Right atrium auricular region (tissue), 2 donors: ENCODE results near the gene JAG2. TPM values are rescaled to one million over a fixed set of nuclear protein-coding genes. Genes with fewer than 3 reads are reported as not detected.

ENCODE experiments used
- DNase-seq: peaks from one replicate; pipeline ENCODE4 v3.0.0-alpha.2; 2019; ENCODE audit warnings: low spot score
- H3K27ac ChIP-seq, 2 donors: fragments of 200-600 bp; sonication (generic); 1 replicate in 1 of 2; 2 replicates in 1 of 2; pipeline ENCODE4 v1.5.1; 2016 to 2019
- H3K27me3 ChIP-seq, 2 donors: fragments of 200-600 bp; sonication (generic); one replicate each; pipeline versions ENCODE4 v1.5.1 to v1.6.0; 2017 to 2019
- H3K36me3 ChIP-seq: fragments of 200-600 bp; sonication (generic); one replicate; pipeline ENCODE4 v1.5.1; 2016
- H3K4me1 ChIP-seq, 2 donors: fragments of 200-600 bp; sonication (generic); one replicate each; pipeline versions ENCODE4 v1.5.1 to v1.6.0; 2017 to 2019
- H3K4me3 ChIP-seq, 2 donors: fragments of 200-600 bp; sonication (generic); 1 replicate in 1 of 2; 2 replicates in 1 of 2; pipeline ENCODE4 v1.5.1; 2017 to 2019; ENCODE audit warnings: mild to moderate bottlenecking in 1 of 2, moderate library complexity in 1 of 2
- H3K9me3 ChIP-seq, 2 donors: fragments of 200-600 bp; sonication (generic); one replicate each; pipeline ENCODE4 v1.5.1; 2019
- CTCF ChIP-seq, 2 donors: fragments of 200-600 bp; sonication (generic); IDR thresholded peaks; one replicate each; pipeline ENCODE4 v1.5.1; 2019; ENCODE audit warnings: antibody characterized with exemption in 2 of 2
- total RNA-seq, 2 donors: library from RNA; depleted of rRNA; stranded (reverse); fragments of >200 nt; gene quantifications; one replicate each; pipeline ENCODE4 v1.1.0, GENCODE V29; 2016

The JAG2 gene
- total RNA-seq, 2 donors from 2014 or later, result 14.5 to 17.3 TPM

- no peak for TF ChIP-seq CTCF (IDR thresholded peaks at IDR 0.05)
- Histone ChIP-seq H3K36me3 (no peaks in the 10 kb centered on the region), H3K9me3 (no peaks in the 10 kb centered on the region), H3K4me3 (no peak overlapping the region), H3K27me3 (no peaks in the 10 kb centered on the region), H3K4me1 (peaks cover 0 to 24% of the 10 kb centered on the region in 2 donors), H3K27ac (no peak overlapping the region)
- no peak for DNase-seq
Measured at GRCh38 chr14:105173901-105174894, 5.6 kb upstream of the JAG2 start.

DNA sequence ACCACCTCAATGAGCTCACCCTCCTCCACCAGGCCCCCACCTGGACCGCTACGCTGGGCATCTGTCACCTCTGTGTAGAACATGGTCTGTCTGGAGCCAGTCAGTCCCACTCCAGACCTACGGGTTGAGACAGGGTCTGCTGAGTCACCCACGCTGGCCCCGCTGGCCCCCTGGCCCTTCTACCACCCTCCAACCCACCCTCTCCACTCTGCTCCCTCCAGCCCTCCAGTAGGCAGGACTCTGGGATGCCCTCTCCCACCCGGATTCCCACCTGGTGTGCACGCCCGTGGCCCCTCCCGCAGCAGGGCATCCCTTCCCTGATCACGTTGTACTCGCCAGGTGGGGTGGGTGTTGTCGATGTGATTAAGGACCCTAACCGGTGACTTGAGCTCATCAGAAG is 4.6 kb upstream of the JAG2 start:
- no peak for TF ChIP-seq CTCF (IDR thresholded peaks at IDR 0.05)
- Histone ChIP-seq H3K9me3 (no peaks in the 10 kb centered on the region), H3K4me3 (no peak overlapping the region), H3K36me3 (no peaks in the 10 kb centered on the region), H3K27me3 (no peaks in the 10 kb centered on the region), H3K27ac (no peak overlapping the region), H3K4me1 (peaks cover 0 to 28% of the 10 kb centered on the region in 2 donors)
- no peak for DNase-seq

GRCh38 chr14:105172476-105172875 is 3.9 kb upstream of the JAG2 start:
- no peak for TF ChIP-seq CTCF (IDR thresholded peaks at IDR 0.05)
- no peaks in the 10 kb centered on the region for H3K27me3 ChIP-seq
- H3K4me3 ChIP-seq, result no peak overlapping the region
- no peaks in the 10 kb centered on the region for H3K36me3 ChIP-seq
- H3K27ac ChIP-seq, result no peak overlapping the region
- H3K4me1 ChIP-seq, result peaks cover 0 to 32% of the 10 kb centered on the region in 2 donors
- DNase-seq, result no peak
- H3K9me3 ChIP-seq, result no peaks in the 10 kb centered on the region

DNA sequence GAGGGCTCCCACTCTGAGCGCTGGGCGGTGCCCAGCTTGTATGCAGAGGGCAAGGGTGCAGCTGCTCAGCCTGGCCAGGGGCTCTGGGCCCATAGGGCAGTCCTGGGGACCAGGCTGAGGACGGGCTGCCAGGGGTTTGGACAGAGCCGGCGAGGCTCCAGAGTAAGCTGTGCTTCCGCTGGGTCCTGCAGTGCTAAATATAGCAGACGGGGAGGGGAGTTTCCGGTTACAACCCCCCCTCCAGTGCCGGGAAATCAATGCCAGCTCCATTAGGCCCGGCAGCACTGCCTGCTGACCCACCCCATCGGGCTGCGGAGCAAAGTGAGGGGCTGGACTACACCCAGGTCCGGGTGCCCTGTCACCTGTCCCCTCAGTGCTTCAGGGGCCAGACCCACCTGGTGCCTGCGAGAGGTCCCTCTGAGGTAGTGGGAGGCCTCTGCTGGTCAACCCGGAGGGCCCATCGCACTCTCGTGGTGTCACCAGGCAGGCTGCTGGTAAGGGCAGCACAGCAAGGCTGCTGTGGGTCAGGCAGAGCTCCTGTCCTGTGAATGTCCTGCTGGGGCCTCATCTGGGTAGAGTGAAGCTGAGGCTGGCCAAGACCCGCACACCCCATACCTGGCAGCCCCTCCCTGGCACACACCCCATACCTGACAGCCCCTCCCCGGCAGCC is 2.6 kb upstream of the JAG2 start:
- peaks cover 0 to 44% of the 10 kb centered on the region in 2 donors for H3K4me1 ChIP-seq
- H3K36me3 ChIP-seq, result no peaks in the 10 kb centered on the region
- no peak for DNase-seq
- TF ChIP-seq CTCF (IDR thresholded peaks at IDR 0.05), result no peak
- H3K9me3 ChIP-seq, result no peaks in the 10 kb centered on the region
- H3K27me3 ChIP-seq, result no peaks in the 10 kb centered on the region
- H3K27ac ChIP-seq, result peak overlapping the region; percentile 41 to 47
- no peak overlapping the region for H3K4me3 ChIP-seq

- H3K4me1 ChIP-seq, result peaks cover 0 to 50% of the 10 kb centered on the region in 2 donors
Measured at GRCh38 chr14:105169776-105170655, 1.4 kb upstream of the JAG2 start.

More at GRCh38 chr14:105169776-105170655, 1.4 kb upstream of the JAG2 start:
- DNase-seq, result no peak
- Histone ChIP-seq H3K4me3 (no peak overlapping the region), H3K27me3 (no peaks in the 10 kb centered on the region), H3K36me3 (no peaks in the 10 kb centered on the region), H3K27ac (peak overlapping the region; percentile 46 to 47), H3K9me3 (no peaks in the 10 kb centered on the region)
- no peak for TF ChIP-seq CTCF (IDR thresholded peaks at IDR 0.05)
